HS-5 (cell line): ENCODE data around the gene STAT5A.
"Not testable (repeated sequence)": the region's sequence is repeated elsewhere in the genome, so short reads cannot be mapped to it uniquely, and the experiment has no call there.

Experiments used
- DNase-seq: peaks from one replicate; pipeline ENCODE4 v3.0.0-alpha.2; 2012; ENCODE audit warnings: low read depth

STAT5A gene

GRCh38 chr17:42285346-42286050 lies 2.8 kb upstream of the STAT5A start:
- no peak for DNase-seq

DNA sequence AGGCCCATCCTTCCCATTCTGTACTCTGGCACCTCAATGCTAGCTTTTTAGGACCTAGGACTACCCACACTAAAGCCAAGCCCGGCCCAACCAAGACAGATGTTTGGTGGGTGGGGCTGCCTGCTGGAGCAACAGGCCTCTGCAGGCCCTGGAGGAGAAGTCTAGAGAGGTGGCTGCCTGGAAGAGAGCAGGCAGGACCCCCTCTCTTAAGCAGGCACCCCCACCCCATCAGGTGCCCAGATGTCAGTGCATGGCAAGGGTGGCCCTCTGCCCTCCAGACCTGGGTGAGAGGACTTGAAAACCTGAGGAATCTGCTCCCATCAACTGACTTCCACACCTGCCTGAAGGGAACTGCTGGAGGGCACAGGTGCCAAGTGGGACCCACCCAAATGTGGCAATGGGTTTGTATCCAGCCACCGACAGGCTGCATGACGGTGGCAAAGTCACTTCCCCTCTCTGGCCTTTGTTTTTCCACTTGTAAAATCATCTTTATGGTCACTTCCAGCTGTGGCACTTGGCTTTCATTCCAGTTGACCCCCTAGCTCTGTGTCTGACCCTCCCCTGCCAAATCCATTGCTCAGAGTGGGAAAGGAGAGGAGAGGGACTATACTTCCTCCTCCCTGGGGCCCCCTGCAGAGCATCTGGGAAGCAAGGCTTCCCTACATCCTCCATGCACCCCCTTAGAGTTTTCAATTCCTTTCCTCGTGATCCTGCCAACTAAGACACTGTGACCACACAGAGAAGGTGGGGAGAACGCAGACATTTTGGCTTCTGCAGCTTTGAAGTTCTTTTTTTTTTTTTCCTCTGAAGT lies 1.7 kb upstream of the STAT5A start:
- no peak for DNase-seq

GRCh38 chr17:42287305-42287976 lies 857 bp upstream of the STAT5A start:
- DNase-seq, result no peak

- DNase-seq, result no peak
These were observed 709 bp downstream of the STAT5A start for GRCh38 chr17:42288803-42289610.

- no peak for DNase-seq
These were observed 1.4 kb downstream of the STAT5A start for GRCh38 chr17:42289611-42290181.

DNA sequence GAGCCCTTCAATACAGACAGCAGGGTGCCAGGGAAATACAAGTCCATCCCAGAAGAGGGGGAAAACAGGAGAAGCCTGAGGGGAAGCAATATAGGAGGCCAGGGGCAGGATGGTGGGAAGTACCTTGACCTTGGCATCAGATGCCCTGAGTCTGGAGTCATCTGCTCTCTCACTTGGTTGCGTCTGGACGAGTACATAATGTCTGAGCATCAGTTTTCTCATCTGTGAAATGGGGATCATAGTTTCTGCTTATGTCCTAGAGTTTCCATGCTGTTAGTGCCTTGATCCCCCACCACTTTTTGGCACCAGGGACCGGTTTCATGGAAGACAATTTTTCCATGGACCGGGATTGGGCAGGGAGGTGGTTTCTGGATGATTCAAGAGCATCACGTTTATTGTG lies 2.3 kb downstream of the STAT5A start:
- DNase-seq, result no peak

DNA sequence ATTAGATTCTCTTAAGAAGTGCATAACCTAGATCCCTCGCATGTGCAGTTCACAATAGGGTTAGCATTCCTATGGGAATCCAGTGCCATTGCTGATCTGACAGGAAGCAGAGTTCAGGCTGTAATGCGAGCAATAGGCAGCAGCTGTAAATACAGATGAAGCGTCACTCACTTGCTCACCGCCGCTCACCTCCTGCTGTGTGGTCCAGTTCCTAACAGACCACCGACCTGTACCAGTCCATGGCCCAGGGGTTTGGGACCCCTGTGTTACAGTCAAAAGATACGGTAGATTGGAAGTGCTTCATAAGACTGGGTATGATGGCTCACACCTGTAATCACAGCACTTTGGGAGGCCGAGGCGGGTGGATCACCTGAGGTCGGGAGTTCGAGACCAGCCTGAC lies 2.8 kb downstream of the STAT5A start:
- DNase-seq, result no peak

DNA sequence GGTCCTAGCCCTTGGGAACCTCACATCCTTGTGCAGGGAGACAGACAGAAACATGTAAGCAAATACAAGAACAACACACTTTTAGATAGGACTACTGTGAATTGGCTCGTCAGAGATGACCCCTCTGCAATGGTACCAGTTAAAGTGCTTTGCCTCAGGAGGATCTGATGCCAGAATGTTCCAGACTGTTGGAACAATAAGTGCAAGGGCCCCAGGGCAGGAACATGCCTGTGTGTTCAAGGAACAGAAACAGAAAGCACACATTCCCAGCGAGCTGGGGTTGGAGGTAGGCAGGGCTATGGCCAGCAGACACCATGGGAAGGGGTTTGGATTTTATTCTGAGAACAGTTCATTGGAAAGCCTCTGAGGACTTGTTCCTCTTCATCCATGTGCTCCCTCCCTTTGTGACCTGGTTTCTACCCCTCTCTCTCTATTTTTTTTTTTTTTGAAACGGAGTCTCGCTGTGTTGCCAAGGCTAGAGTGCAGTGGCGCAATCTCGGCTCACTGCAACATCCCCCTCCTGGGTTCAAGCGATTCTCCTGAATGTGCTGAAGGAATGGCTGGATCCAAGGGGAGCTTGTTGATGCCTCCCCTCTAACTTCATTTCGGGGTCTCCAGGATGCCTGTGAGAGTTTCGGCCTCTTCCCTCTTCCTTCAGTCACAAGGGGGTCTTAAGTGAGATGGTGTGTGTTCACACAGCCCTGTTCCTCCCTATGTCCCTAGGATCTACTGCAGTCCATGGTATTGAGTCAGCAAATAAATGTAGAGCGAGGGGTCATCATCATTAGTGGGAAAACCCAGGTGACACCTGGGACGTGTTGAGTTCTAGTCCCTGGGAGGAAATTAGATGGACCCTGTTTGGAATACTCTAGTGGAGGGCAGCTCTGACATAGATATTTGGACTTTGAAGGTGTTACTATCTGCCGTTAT lies 6.4 kb downstream of the STAT5A start:
- DNase-seq, result no peak

GRCh38 chr17:42296012-42296411 lies 7.7 kb downstream of the STAT5A start:
- no peak for DNase-seq

GRCh38 chr17:42297775-42298174 lies 9.5 kb downstream of the STAT5A start:
- not testable (repeated sequence) for DNase-seq

- DNase-seq, result not testable (repeated sequence)
These were observed 11.1 kb downstream of the STAT5A start for GRCh38 chr17:42299361-42299760.

- DNase-seq, result not testable (repeated sequence)
These were observed 11.6 kb downstream of the STAT5A start for GRCh38 chr17:42299913-42300312.

DNA sequence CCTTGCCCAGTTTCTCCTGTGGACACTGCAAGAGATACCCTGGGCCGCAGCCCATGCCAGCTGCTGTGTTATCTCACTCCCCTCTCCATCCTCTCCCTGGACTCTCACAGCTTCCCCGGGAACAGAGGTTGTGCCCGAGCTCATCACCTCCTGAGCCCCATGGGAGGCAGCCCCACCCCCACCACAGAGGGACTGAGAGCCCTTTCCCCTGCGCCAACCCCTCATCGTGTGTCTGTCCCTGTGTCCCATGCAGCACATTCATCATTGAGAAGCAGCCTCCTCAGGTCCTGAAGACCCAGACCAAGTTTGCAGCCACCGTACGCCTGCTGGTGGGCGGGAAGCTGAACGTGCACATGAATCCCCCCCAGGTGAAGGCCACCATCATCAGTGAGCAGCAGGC lies 12.7 kb downstream of the STAT5A start:
- no peak for DNase-seq

GRCh38 chr17:42303694-42304093 lies 15.4 kb downstream of the STAT5A start:
- no peak for DNase-seq

- no peak for DNase-seq
These were observed 16.1 kb downstream of the STAT5A start for GRCh38 chr17:42304187-42305030.

GRCh38 chr17:42305031-42305330 lies 16.7 kb downstream of the STAT5A start:
- DNase-seq, result not testable (repeated sequence)

GRCh38 chr17:42305543-42306384 lies 17.5 kb downstream of the STAT5A start:
- no peak for DNase-seq

DNA sequence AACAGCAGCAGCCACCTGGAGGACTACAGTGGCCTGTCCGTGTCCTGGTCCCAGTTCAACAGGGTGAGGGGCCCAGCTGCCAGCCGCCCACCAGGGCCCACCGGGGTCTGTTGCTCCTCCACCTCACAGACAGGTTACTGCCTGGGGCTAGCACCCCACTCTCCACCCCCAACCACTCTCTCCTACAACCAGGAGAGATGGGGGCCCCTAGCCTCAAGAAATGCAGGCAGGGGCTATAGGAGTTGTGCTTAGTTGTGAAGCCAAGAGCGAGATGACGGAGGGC lies 18.0 kb downstream of the STAT5A start:
- DNase-seq, result no peak

DNA sequence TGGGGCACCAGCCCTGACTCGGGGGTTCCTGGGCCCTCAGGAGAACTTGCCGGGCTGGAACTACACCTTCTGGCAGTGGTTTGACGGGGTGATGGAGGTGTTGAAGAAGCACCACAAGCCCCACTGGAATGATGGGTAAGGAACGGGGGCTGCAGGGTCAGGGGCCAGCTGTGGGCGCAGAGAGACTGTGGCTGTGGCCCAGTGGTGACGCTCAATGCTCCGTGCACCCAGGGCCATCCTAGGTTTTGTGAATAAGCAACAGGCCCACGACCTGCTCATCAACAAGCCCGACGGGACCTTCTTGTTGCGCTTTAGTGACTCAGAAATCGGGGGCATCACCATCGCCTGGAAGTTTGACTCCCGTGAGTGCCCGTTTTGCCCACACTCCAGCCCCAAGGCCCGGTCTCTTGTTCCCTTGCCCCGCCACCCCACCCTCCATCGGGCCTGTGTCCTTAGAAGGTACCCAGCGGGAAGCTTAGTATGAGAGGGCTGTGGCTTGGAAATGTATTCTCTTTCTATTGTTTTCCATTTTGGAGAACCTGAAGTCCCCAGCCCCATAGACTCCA lies 19.1 kb downstream of the STAT5A start:
- DNase-seq, result no peak
